Smooth muscle cell of the umbilical artery (primary cell): Measurements from ENCODE around the gene TNIP2. TPM values are rescaled to one million over a fixed set of nuclear protein-coding genes. Genes with fewer than 3 reads are reported as not detected.

ENCODE experiments used
- total RNA-seq: library from RNA; depleted of rRNA; stranded (reverse); fragments of >200 nt; gene quantifications from 2 replicates; pipeline ENCODE4 v1.2.3, GENCODE V29; 2014

TNIP2 gene
- total RNA-seq = 38.0 and 45.7 TPM in 2 replicates

GRCh38 chr4:2755821-2756690, at the start of gene TNIP2:
Gene TNIP2, minus strand, starts transcription at chr4:2756336. Its CDS starts 47 bp downstream, at chr4:2756289.

GRCh38 chr4:2792711-2793585, 36.8 kb upstream of the TNIP2 start, which contains the start of gene SH3BP2:
Gene SH3BP2, plus strand, starts transcription at chr4:2793085. Its CDS starts 27,533 bp downstream, at chr4:2820618.

Other genes with a start within 250 kb of the TNIP2 start
- gene FAM193A, start 219.7 kb downstream of the TNIP2 start, total RNA-seq = 9.8 and 17.7 TPM in 2 replicates
- gene SH3BP2, start 36.7 kb upstream of the TNIP2 start, total RNA-seq = 12.2 and 19.1 TPM in 2 replicates
- gene ADD1, start 87.5 kb upstream of the TNIP2 start, total RNA-seq = 110 and 195 TPM in 2 replicates
- gene NOP14, start 207.1 kb upstream of the TNIP2 start, total RNA-seq = 22.0 and 34.8 TPM in 2 replicates
- 3.8 and 6.5 TPM in 2 replicates for gene GRK4, start 207.2 kb upstream of the TNIP2 start, total RNA-seq